B cell (primary cell): ENCODE measurements around the gene ASH1L.

Experiments
- CTCF ChIP-seq: fragments of 200-600 bp; IDR thresholded peaks from one replicate; pipeline ENCODE4 v1.8.0; 2022; ENCODE audit warnings: antibody characterized with exemption, mild to moderate bottlenecking
- EZH2 ChIP-seq: IDR thresholded peaks from 2 replicates; pipeline ENCODE4 v1.6.1; 2012; ENCODE audit warnings: borderline replicate concordance, low read depth, mild to moderate bottlenecking, moderate library complexity, low read length; ENCODE audit not compliant: insufficient read depth, poor library complexity, severe bottlenecking

GRCh38 chr1:155316922-155317321 is 245.7 kb downstream of the ASH1L start:
- TF ChIP-seq CTCF (no peak), EZH2 (no peak)
